H9 (cell line): ENCODE data around the gene TMEM109. TPM values are rescaled to one million over a fixed set of nuclear protein-coding genes. Genes with fewer than 3 reads are reported as not detected.

Experiments used
- DNase-seq: peaks from one replicate; pipeline ENCODE4 v3.0.0-alpha.2; 2017
- H2AFZ ChIP-seq: one replicate; pipeline ENCODE4 v1.6.1; 2013; ENCODE audit warnings: mild to moderate bottlenecking, low read length, control low read depth, moderate library complexity
- H2AK5ac ChIP-seq: 2 replicates; pipeline ENCODE4 v1.6.1; 2013; ENCODE audit warnings: low read length, control low read depth, mixed read lengths; ENCODE audit not compliant: insufficient read length
- H2BK120ac ChIP-seq: one replicate; pipeline ENCODE4 v1.6.1; 2013; ENCODE audit warnings: low read depth, mild to moderate bottlenecking, low read length, control low read depth, inconsistent platforms; ENCODE audit not compliant: poor library complexity, severe bottlenecking
- H2BK12ac ChIP-seq: 2 replicates; pipeline ENCODE4 v1.6.1; 2013; ENCODE audit warnings: low read length, control low read depth, mixed read lengths, low read depth; ENCODE audit not compliant: insufficient read length
- H2BK15ac ChIP-seq: 2 replicates; pipeline ENCODE4 v1.6.1; 2013; ENCODE audit warnings: low read depth, low read length, control low read depth
- H2BK20ac ChIP-seq: one replicate; pipeline ENCODE4 v1.6.1; 2013; ENCODE audit warnings: low read depth, mild to moderate bottlenecking, low read length, control low read depth, inconsistent platforms; ENCODE audit not compliant: poor library complexity, severe bottlenecking
- H2BK5ac ChIP-seq: 2 replicates; pipeline ENCODE4 v1.6.1; 2013; ENCODE audit warnings: low read length, control low read depth, mixed read lengths; ENCODE audit not compliant: insufficient read length
- H3K14ac ChIP-seq: 2 replicates; pipeline ENCODE4 v1.6.1; 2013; ENCODE audit warnings: low read length, control low read depth; ENCODE audit not compliant: insufficient read depth
- H3K18ac ChIP-seq: 2 replicates; pipeline ENCODE4 v1.6.1; 2013; ENCODE audit warnings: low read depth, mild to moderate bottlenecking, mixed read lengths, low read length, control low read depth; ENCODE audit not compliant: insufficient read length
- H3K23ac ChIP-seq: 2 replicates; pipeline ENCODE4 v1.6.1; 2013; ENCODE audit warnings: low read length, control low read depth, mixed read lengths, low read depth; ENCODE audit not compliant: insufficient read length
- H3K23me2 ChIP-seq: 2 replicates; pipeline ENCODE4 v1.6.1; 2013; ENCODE audit warnings: low read depth, mild to moderate bottlenecking, mixed read lengths, low read length, control low read depth; ENCODE audit not compliant: insufficient read length, poor library complexity, severe bottlenecking
- H3K27ac ChIP-seq: 2 replicates; pipeline ENCODE4 v1.5.1; 2013; ENCODE audit warnings: low read length, control low read depth, mixed read lengths, low read depth; ENCODE audit not compliant: insufficient read length
- H3K27me3 ChIP-seq: 2 replicates; pipeline ENCODE4 v1.6.1; 2013; ENCODE audit warnings: low read length, control low read depth, inconsistent platforms; ENCODE audit not compliant: insufficient read depth
- H3K4ac ChIP-seq: 2 replicates; pipeline ENCODE4 v1.6.1; 2013; ENCODE audit warnings: low read depth, mild to moderate bottlenecking, control low read depth, inconsistent platforms, low read length, moderate library complexity
- H3K4me1 ChIP-seq: 2 replicates; pipeline ENCODE4 v1.6.1; 2013; ENCODE audit warnings: low read length, control low read depth, inconsistent platforms; ENCODE audit not compliant: insufficient read depth
- H3K4me2 ChIP-seq: 2 replicates; pipeline ENCODE4 v1.6.1; 2013; ENCODE audit warnings: low read length, control low read depth, mixed read lengths; ENCODE audit not compliant: insufficient read length, insufficient read depth
- H3K56ac ChIP-seq: 2 replicates; pipeline ENCODE4 v1.6.1; 2013; ENCODE audit warnings: low read depth, mild to moderate bottlenecking, mixed read lengths, low read length, control low read depth; ENCODE audit not compliant: insufficient read length
- H3K79me1 ChIP-seq: 2 replicates; pipeline ENCODE4 v1.6.1; 2013; ENCODE audit warnings: low read depth, mild to moderate bottlenecking, moderate library complexity, low read length, control low read depth, inconsistent platforms; ENCODE audit not compliant: insufficient read depth, poor library complexity, severe bottlenecking
- H3K79me2 ChIP-seq: 2 replicates; pipeline ENCODE4 v1.6.1; 2013; ENCODE audit warnings: low read length, control low read depth, inconsistent platforms; ENCODE audit not compliant: insufficient read depth
- H3K9ac ChIP-seq: 2 replicates; pipeline ENCODE4 v1.6.1; 2013; ENCODE audit warnings: low read length, control low read depth, mixed read lengths; ENCODE audit not compliant: insufficient read length; ENCODE audit errors: extremely low read depth
- H3K9me3 ChIP-seq: one replicate; pipeline ENCODE4 v1.6.1; 2013; ENCODE audit warnings: low read depth, low read length, inconsistent platforms; ENCODE audit not compliant: control insufficient read depth
- H3T11ph ChIP-seq: one replicate; pipeline ENCODE4 v1.6.1; 2013; ENCODE audit warnings: mild to moderate bottlenecking, low read length, control low read depth, inconsistent platforms
- H4K20me1 ChIP-seq: one replicate; pipeline ENCODE4 v1.6.1; 2013; ENCODE audit not compliant: control insufficient read depth, insufficient read length, insufficient read depth
- H4K5ac ChIP-seq: 2 replicates; pipeline ENCODE4 v1.6.1; 2013; ENCODE audit warnings: low read depth, mild to moderate bottlenecking, mixed read lengths, low read length, control low read depth; ENCODE audit not compliant: insufficient read length
- H4K8ac ChIP-seq: replicated peaks from 2 replicates; pipeline ENCODE4 v1.6.1; 2013; ENCODE audit warnings: low read length, control low read depth, mixed read lengths, low read depth; ENCODE audit not compliant: insufficient read length
- H4K91ac ChIP-seq: 2 replicates; pipeline ENCODE4 v1.6.1; 2013; ENCODE audit warnings: low read depth, mild to moderate bottlenecking, moderate library complexity, mixed read lengths, low read length, control low read depth; ENCODE audit not compliant: insufficient read length
- H3K27ac Mint-ChIP-seq, 3 experiments: 2 replicates in 2 of 3; 3 replicates in 1 of 3; pipeline ENCODE4 v1.8.0; 2020 to 2021; ENCODE audit warnings: mixed read lengths in 3 of 3, mild to moderate bottlenecking in 1 of 3, moderate library complexity in 1 of 3
- H3K27me3 Mint-ChIP-seq: 2 replicates; pipeline ENCODE4 v1.8.0; 2021; ENCODE audit warnings: low read depth, mild to moderate bottlenecking, moderate library complexity, mixed read lengths
- H3K36me3 Mint-ChIP-seq, 3 experiments: 2 replicates in 2 of 3; 3 replicates in 1 of 3; pipeline ENCODE4 v1.8.0; 2020 to 2021; ENCODE audit warnings: low read depth in 3 of 3, mixed read lengths in 3 of 3; ENCODE audit not compliant: insufficient read depth in 1 of 3
- H3K4me1 Mint-ChIP-seq, 2 experiments: 2 replicates each; pipeline ENCODE4 v1.8.0; 2020; ENCODE audit warnings: mixed read lengths in 2 of 2
- H3K4me3 Mint-ChIP-seq, 2 experiments: 2 replicates in 1 of 2; 3 replicates in 1 of 2; pipeline ENCODE4 v1.8.0; 2020 to 2021; ENCODE audit warnings: mild to moderate bottlenecking in 2 of 2, mixed read lengths in 2 of 2, moderate library complexity in 1 of 2
- H3K9me3 Mint-ChIP-seq, 2 experiments: 2 replicates in 1 of 2; 3 replicates in 1 of 2; pipeline ENCODE4 v1.8.0; 2020; ENCODE audit warnings: mild to moderate bottlenecking in 2 of 2, mixed read lengths in 2 of 2, moderate library complexity in 1 of 2
- WGBS: extraction: QIAGEN DNeasy Blood & Tissue Kit; methylation state at CpG from one replicate; pipeline ENCODE4 v1.1.7; 2013; ENCODE audit warnings: missing lambda C conversion rate, low lambda C conversion rate, mixed read lengths; ENCODE audit not compliant: insufficient read length; ENCODE audit errors: extremely low coverage; 5-methylcytosine and 5-hydroxymethylcytosine counted together
- total RNA-seq: library from RNA; stranded (reverse); gene quantifications from 2 replicates; pipeline ENCODE4 v1.2.1, GENCODE V29; 2021
- TF ChIP-seq, protein P1 (sequence below): fragments of 200-600 bp; sonication (generic); conservative IDR thresholded peaks from 3 replicates; pipeline ENCODE4 v1.8.0; 2021; ENCODE audit warnings: antibody characterized with exemption, mild to moderate bottlenecking

The TMEM109 gene
- total RNA-seq, 1 experiment from 2014 or later, result 38.0 TPM

DNA sequence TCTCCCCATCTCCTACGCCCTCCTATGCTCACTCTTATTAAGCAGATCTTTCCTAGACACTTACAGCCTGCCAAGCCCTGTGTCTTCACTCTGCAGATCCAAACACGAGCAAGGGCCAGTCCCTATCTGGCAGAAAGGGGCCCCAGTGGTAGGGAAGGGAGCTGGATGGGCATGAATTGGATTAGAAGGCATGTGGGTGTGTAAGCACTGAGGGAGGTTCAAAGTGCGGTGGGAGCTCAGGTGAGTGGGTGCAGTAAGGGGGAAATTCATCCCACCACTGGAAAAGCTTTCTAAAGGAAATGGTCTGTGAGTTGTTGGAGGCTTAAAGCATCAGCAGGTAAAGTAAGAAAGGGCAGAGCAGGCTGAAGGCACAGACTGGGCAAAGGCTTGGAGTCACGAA lies 15.8 kb downstream of the TMEM109 start:
- Histone ChIP-seq H2BK12ac (no peak overlapping the region), H3K18ac (no peak overlapping the region), H3K4me2 (no peak overlapping the region), H3K4ac (no peak overlapping the region), H3K23ac (no peak overlapping the region), H4K8ac (no peak overlapping the region), H4K5ac (no peak overlapping the region), H3K9ac (no peak overlapping the region), H2BK20ac (no peak overlapping the region), H2AK5ac (no peak overlapping the region), H3K79me2 (no peaks in the 10 kb centered on the region), H4K20me1 (no peaks in the 10 kb centered on the region), H3K23me2 (peaks cover 8% of the 10 kb centered on the region), H3T11ph (no peak overlapping the region), H3K79me1 (no peaks in the 10 kb centered on the region), H2AFZ (no peak overlapping the region), H3K56ac (no peak overlapping the region), H3K9me3 (no peaks in the 10 kb centered on the region), H3K4me1 (peaks cover 2% of the 10 kb centered on the region; the same call in 1 of the 2 replicates), H2BK120ac (no peak overlapping the region), H3K27ac (no peak overlapping the region), H4K91ac (no peak overlapping the region), H3K14ac (no peak overlapping the region), H3K27me3 (no peaks in the 10 kb centered on the region), H2BK5ac (no peak overlapping the region), H2BK15ac (no peak overlapping the region)
- Mint-ChIP-seq H3K27me3 (peaks cover 4% of the 10 kb centered on the region), H3K4me1 (peaks cover 21 to 28% of the 10 kb centered on the region in 2 experiments), H3K27ac (no peak overlapping the region; a peak in 1 of 7 replicates), H3K4me3 (no peak overlapping the region), H3K9me3 (no peaks in the 10 kb centered on the region), H3K36me3 (peaks cover 35 to 63% (median 54%) of the 10 kb centered on the region in 3 experiments; a peak in 6 of 7 replicates)
- no peak for DNase-seq
- no CpG with 5 or more reads among the region's 4 CpGs for WGBS
- TF ChIP-seq, protein P1, sequence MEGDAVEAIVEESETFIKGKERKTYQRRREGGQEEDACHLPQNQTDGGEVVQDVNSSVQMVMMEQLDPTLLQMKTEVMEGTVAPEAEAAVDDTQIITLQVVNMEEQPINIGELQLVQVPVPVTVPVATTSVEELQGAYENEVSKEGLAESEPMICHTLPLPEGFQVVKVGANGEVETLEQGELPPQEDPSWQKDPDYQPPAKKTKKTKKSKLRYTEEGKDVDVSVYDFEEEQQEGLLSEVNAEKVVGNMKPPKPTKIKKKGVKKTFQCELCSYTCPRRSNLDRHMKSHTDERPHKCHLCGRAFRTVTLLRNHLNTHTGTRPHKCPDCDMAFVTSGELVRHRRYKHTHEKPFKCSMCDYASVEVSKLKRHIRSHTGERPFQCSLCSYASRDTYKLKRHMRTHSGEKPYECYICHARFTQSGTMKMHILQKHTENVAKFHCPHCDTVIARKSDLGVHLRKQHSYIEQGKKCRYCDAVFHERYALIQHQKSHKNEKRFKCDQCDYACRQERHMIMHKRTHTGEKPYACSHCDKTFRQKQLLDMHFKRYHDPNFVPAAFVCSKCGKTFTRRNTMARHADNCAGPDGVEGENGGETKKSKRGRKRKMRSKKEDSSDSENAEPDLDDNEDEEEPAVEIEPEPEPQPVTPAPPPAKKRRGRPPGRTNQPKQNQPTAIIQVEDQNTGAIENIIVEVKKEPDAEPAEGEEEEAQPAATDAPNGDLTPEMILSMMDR, result no peak
